NB4 (cell line): ENCODE data around the gene ZYX.

Experiments
- CTCF ChIP-seq: IDR thresholded peaks from one replicate; pipeline ENCODE4 v1.5.1; 2012; ENCODE audit warnings: low read depth, low read length
- MYC ChIP-seq: IDR thresholded peaks from 2 replicates; pipeline ENCODE4 v1.6.1; 2011; ENCODE audit warnings: low read depth, low read length
- POLR2A ChIP-seq: IDR thresholded peaks from 2 replicates; pipeline ENCODE4 v1.6.1; 2011; ENCODE audit warnings: mild to moderate bottlenecking; ENCODE audit not compliant: insufficient read length; ENCODE audit errors: extremely low read depth
- TF ChIP-seq, protein P1 (sequence below): IDR thresholded peaks from 2 replicates; pipeline ENCODE4 v1.6.1; 2011; ENCODE audit warnings: low read depth, low read length

GRCh38 chr7:143354965-143355364, 26.2 kb upstream of the ZYX start:
- no peak for TF ChIP-seq CTCF
- no peak for TF ChIP-seq POLR2A
- no peak for TF ChIP-seq MYC
- TF ChIP-seq, protein P1, sequence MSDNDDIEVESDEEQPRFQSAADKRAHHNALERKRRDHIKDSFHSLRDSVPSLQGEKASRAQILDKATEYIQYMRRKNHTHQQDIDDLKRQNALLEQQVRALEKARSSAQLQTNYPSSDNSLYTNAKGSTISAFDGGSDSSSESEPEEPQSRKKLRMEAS = no peak
